ENCODE results near the gene CEP70.

Gene CEP70

GRCh38 chr3:138467931-138468330 is 126.1 kb downstream of the CEP70 start:
- Histone ChIP-seq H3K27me3 (ENCODE audit: insufficient read depth, poor library complexity, severe bottlenecking) (peaks cover 6% of the 10 kb centered on the region), H3K4me3 (replicated peaks; ENCODE audit: insufficient read depth, low read length) (no peak overlapping the region), H3K27ac (replicated peaks) (no peak overlapping the region)
- DNase-seq (ENCODE audit: low read depth in 1 of 2, low spot score in 1 of 2), result no peak
- TF ChIP-seq CTCF (IDR thresholded peaks at IDR 0.05; ENCODE audit: insufficient read depth, low read length) (no peak), GABPA (IDR thresholded peaks at IDR 0.05; ENCODE audit: low read depth) (no peak), SPI1 (IDR thresholded peaks at IDR 0.05; ENCODE audit: borderline replicate concordance, low read depth) (no peak), POLR2AphosphoS5 (IDR thresholded peaks at IDR 0.05; ENCODE audit: low read depth) (no peak), REST (IDR thresholded peaks at IDR 0.05; ENCODE audit: insufficient replicate concordance, low read depth) (no peak)

GRCh38 chr3:138465925-138466324 is 128.1 kb downstream of the CEP70 start:
- peaks cover 6% of the 10 kb centered on the region for H3K27me3 ChIP-seq (ENCODE audit: insufficient read depth, poor library complexity, severe bottlenecking)
- DNase-seq (ENCODE audit: low read depth in 1 of 2, low spot score in 1 of 2), result no peak
- H3K27ac ChIP-seq (replicated peaks), result no peak overlapping the region
- no peak for TF ChIP-seq POLR2AphosphoS5 (IDR thresholded peaks at IDR 0.05; ENCODE audit: low read depth)
- H3K4me3 ChIP-seq (replicated peaks; ENCODE audit: insufficient read depth, low read length), result no peak overlapping the region

- no peak for TF ChIP-seq CTCF (IDR thresholded peaks at IDR 0.05; ENCODE audit: insufficient read depth, low read length)
- TF ChIP-seq SPI1 (IDR thresholded peaks at IDR 0.05; ENCODE audit: borderline replicate concordance, low read depth), result no peak
- TF ChIP-seq REST (IDR thresholded peaks at IDR 0.05; ENCODE audit: insufficient replicate concordance, low read depth), result no peak
- TF ChIP-seq POLR2AphosphoS5 (IDR thresholded peaks at IDR 0.05; ENCODE audit: low read depth), result no peak
- TF ChIP-seq GABPA (IDR thresholded peaks at IDR 0.05; ENCODE audit: low read depth), result no peak
These were observed 128.6 kb downstream of the CEP70 start for GRCh38 chr3:138465451-138465850.

GRCh38 chr3:138464491-138464860 is 129.6 kb downstream of the CEP70 start:
- TF ChIP-seq CTCF (IDR thresholded peaks at IDR 0.05; ENCODE audit: insufficient read depth, low read length) (no peak), GABPA (IDR thresholded peaks at IDR 0.05; ENCODE audit: low read depth) (no peak), SPI1 (IDR thresholded peaks at IDR 0.05; ENCODE audit: borderline replicate concordance, low read depth) (no peak), REST (IDR thresholded peaks at IDR 0.05; ENCODE audit: insufficient replicate concordance, low read depth) (no peak), POLR2AphosphoS5 (IDR thresholded peaks at IDR 0.05; ENCODE audit: low read depth) (no peak)
- no peak for DNase-seq (ENCODE audit: low read depth in 1 of 2, low spot score in 1 of 2)

More at GRCh38 chr3:138465451-138465850, 128.6 kb downstream of the CEP70 start:
- Histone ChIP-seq H3K27ac (replicated peaks) (no peak overlapping the region), H3K27me3 (ENCODE audit: insufficient read depth, poor library complexity, severe bottlenecking) (peaks cover 6% of the 10 kb centered on the region), H3K4me3 (replicated peaks; ENCODE audit: insufficient read depth, low read length) (no peak overlapping the region)
- DNase-seq (ENCODE audit: low read depth in 1 of 2, low spot score in 1 of 2), result no peak

More at GRCh38 chr3:138464491-138464860, 129.6 kb downstream of the CEP70 start:
- Histone ChIP-seq H3K27me3 (ENCODE audit: insufficient read depth, poor library complexity, severe bottlenecking) (peaks cover 6% of the 10 kb centered on the region), H3K27ac (replicated peaks) (no peak overlapping the region), H3K4me3 (replicated peaks; ENCODE audit: insufficient read depth, low read length) (no peak overlapping the region)
